ENCODE measurements around the gene CFAP298.

Gene CFAP298

DNA sequence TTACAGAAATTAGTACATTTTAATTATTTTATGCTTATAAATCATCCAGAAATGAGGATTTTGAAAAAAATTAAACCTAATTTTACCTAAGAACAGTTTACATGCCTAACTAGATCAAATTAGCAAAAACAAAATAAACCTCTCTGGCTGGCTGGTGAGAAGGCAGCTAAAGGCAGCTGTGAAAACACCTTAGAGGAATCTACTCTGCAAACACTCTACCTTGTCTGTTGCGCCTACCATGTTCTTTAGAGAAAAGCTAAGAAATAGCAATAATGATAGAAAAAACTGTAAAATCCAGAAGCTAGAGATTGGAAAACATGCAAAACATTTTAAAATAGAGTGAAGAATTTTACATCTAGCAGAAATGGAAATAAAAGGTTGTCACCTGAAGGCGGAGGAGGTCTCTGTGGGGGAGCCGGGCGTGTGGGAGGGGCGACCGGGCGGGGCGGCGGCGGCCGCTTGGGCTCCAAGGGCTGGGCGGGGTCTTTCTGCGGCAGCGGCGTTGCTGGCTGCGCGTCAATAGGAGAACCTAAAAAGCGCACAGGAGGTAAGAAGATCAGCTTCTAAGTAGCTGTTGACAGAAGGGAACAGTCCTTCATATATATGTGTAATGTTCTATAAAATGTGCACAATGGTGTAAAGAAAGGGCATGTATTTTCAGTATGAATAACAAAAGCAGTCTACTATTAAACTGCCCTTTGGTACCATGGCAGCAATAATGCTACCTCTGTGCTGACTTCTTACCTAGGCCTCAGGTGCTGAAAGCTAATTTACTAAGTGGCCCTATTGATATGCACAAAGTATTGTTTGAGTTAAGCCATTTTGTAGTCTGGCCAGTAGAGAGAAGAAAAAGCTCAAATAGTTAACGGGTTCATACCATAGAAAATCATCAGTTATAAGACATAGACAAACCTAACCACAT, 33.3 kb upstream of the CFAP298 start:
- peaks cover 20 to 22% of the 10 kb centered on the region in 2 experiments for H3K36me3 ChIP-seq (ENCODE audit: control insufficient read depth in 2 of 2, insufficient read depth in 1 of 2, low read length in 2 of 2)
- H3K27ac ChIP-seq (ENCODE audit: extremely low read depth, low read depth, low read length): no peak overlapping the region
- ChIA-PET POLR2A (interaction anchor here (1.1 kb wide), 1 partner anchor 126 kb away, joined by 3 read pairs; the partner anchor contains the start of gene PAXBP1), CTCF (interaction anchor here (0.9 kb wide), 1 partner anchor 216 kb away, joined by 5 read pairs; no protein-coding TSS in a partner anchor)
- TF ChIP-seq ZFHX2 (tag by site-specific recombination; conservative IDR thresholded peaks at IDR 0.05): no peak
- TF ChIP-seq, protein P1, sequence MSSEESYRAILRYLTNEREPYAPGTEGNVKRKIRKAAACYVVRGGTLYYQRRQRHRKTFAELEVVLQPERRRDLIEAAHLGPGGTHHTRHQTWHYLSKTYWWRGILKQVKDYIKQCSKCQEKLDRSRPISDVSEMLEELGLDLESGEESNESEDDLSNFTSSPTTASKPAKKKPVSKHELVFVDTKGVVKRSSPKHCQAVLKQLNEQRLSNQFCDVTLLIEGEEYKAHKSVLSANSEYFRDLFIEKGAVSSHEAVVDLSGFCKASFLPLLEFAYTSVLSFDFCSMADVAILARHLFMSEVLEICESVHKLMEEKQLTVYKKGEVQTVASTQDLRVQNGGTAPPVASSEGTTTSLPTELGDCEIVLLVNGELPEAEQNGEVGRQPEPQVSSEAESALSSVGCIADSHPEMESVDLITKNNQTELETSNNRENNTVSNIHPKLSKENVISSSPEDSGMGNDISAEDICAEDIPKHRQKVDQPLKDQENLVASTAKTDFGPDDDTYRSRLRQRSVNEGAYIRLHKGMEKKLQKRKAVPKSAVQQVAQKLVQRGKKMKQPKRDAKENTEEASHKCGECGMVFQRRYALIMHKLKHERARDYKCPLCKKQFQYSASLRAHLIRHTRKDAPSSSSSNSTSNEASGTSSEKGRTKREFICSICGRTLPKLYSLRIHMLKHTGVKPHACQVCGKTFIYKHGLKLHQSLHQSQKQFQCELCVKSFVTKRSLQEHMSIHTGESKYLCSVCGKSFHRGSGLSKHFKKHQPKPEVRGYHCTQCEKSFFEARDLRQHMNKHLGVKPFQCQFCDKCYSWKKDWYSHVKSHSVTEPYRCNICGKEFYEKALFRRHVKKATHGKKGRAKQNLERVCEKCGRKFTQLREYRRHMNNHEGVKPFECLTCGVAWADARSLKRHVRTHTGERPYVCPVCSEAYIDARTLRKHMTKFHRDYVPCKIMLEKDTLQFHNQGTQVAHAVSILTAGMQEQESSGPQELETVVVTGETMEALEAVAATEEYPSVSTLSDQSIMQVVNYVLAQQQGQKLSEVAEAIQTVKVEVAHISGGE (tag by site-specific recombination; conservative IDR thresholded peaks at IDR 0.05; ENCODE audit: low read depth): no peak
- no peak for TF ChIP-seq ZNF560 (tag by site-specific recombination; IDR thresholded peaks at IDR 0.05; ENCODE audit: borderline replicate concordance)
- TF ChIP-seq, protein P2, sequence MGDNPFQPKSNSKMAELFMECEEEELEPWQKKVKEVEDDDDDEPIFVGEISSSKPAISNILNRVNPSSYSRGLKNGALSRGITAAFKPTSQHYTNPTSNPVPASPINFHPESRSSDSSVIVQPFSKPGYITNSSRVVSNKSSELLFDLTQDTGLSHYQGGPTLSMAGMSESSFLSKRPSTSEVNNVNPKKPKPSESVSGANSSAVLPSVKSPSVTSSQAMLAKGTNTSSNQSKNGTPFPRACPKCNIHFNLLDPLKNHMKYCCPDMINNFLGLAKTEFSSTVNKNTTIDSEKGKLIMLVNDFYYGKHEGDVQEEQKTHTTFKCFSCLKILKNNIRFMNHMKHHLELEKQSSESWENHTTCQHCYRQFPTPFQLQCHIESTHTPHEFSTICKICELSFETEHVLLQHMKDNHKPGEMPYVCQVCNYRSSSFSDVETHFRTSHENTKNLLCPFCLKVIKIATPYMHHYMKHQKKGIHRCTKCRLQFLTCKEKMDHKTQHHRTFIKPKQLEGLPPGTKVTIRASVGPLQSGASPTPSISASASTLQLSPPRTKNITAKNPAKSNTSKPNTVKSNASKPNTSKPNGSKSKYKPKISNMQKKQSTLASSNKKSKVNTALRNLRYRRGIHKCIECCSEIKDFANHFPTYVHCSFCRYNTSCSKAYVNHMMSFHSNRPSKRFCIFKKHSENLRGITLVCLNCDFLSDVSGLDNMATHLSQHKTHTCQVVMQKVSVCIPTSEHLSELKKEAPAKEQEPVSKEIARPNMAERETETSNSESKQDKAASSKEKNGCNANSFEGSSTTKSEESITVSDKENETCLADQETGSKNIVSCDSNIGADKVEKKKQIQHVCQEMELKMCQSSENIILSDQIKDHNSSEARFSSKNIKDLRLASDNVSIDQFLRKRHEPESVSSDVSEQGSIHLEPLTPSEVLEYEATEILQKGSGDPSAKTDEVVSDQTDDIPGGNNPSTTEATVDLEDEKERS (tag by site-specific recombination; IDR thresholded peaks at IDR 0.05): no peak
- TF ChIP-seq ZFP3 (tag by site-specific recombination; IDR thresholded peaks at IDR 0.05; ENCODE audit: low read depth): no peak
- TF ChIP-seq, protein P3, sequence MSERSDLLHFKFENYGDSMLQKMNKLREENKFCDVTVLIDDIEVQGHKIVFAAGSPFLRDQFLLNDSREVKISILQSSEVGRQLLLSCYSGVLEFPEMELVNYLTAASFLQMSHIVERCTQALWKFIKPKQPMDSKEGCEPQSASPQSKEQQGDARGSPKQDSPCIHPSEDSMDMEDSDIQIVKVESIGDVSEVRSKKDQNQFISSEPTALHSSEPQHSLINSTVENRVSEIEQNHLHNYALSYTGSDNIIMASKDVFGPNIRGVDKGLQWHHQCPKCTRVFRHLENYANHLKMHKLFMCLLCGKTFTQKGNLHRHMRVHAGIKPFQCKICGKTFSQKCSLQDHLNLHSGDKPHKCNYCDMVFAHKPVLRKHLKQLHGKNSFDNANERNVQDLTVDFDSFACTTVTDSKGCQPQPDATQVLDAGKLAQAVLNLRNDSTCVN (tag by site-specific recombination; optimal IDR thresholded peaks at IDR 0.05): no peak
- no peak for TF ChIP-seq ZNF202 (tag by site-specific recombination; IDR thresholded peaks at IDR 0.05; ENCODE audit: borderline replicate concordance)
- TF ChIP-seq ZNF112 (tag by site-specific recombination; IDR thresholded peaks at IDR 0.05): no peak
- no peak for TF ChIP-seq ZNF623 (tag by site-specific recombination; IDR thresholded peaks at IDR 0.05)
- no peak for TF ChIP-seq SCRT1 (tag by site-specific recombination; IDR thresholded peaks at IDR 0.05; ENCODE audit: borderline replicate concordance)
- no peak for TF ChIP-seq ZNF548 (tag by site-specific recombination; IDR thresholded peaks at IDR 0.05)
- TF ChIP-seq MYNN (tag by site-specific recombination; IDR thresholded peaks at IDR 0.05; ENCODE audit: borderline replicate concordance): no peak
- no peak for TF ChIP-seq ZNF404 (tag by site-specific recombination; IDR thresholded peaks at IDR 0.05)
- H3K9me3 ChIP-seq (ENCODE audit: control insufficient read depth, insufficient read depth, low read depth, low read length): no peaks in the 10 kb centered on the region
- H3K4me3 ChIP-seq (ENCODE audit: low read depth, low read length): no peak overlapping the region
- H3K4me1 ChIP-seq (ENCODE audit: control insufficient read depth, insufficient read depth, low read length): no peaks in the 10 kb centered on the region
